Measurements from ENCODE around the gene GLOD4. TPM values are rescaled to one million over a fixed set of nuclear protein-coding genes. Genes with fewer than 3 reads are reported as not detected.
"Not testable (repeated sequence)": the region's sequence is repeated elsewhere in the genome, so short reads cannot be mapped to it uniquely, and the experiment has no call there.

GLOD4 gene, protein sequence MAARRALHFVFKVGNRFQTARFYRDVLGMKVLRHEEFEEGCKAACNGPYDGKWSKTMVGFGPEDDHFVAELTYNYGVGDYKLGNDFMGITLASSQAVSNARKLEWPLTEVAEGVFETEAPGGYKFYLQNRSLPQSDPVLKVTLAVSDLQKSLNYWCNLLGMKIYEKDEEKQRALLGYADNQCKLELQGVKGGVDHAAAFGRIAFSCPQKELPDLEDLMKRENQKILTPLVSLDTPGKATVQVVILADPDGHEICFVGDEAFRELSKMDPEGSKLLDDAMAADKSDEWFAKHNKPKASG
- total RNA-seq, result 10 to 100 TPM; 57.8 to 64.8 TPM

DNA sequence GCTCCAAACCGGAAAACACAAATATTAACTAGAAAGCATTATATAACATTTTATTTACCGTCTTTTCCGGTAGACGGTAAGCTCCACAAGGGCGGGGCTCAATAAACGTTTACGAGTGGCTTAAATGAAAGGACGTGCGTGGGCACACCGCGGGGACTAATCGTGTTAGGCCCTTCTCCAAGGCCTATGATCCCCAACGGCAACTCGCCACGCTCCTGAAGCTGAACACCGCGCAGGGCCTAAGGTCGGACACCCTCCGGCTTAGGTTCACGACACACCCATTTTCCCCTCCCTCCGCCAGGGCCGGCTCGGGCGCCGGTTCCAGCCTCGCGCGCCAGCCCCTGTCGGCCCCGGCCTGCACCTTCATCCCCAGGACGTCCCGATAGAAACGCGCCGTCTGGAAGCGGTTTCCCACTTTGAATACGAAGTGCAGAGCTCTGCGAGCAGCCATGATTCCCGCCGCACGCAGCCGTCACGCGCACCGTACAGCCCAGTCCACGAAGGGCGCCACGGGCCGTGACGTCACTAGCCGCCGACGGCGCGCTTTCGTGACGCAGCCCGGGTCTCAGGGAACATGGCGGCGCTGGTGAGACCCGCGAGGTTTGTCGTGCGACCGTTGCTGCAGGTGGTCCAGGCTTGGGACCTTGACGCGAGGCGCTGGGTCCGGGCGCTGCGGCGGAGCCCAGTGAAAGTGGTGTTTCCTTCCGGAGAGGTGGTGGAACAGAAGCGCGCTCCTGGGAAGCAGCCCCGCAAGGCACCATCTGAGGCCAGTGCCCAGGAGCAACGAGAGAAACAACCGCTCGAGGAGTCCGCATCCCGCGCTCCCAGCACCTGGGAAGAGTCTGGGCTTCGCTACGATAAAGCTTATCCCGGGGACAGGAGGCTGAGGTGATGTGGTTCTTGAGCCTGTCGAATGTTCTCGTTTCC lies at the start of gene GLOD4, which contains the start of gene MRM3:
TSS of gene GLOD4 (minus strand) at position 476 of the 927 bp plus-strand sequence. CDS start at position 451, 25 bp downstream.
TSS of gene MRM3 (plus strand) at position 549 of the 927 bp plus-strand sequence. CDS start at position 575, 26 bp downstream.
- Mint-ChIP-seq H3K36me3 (peaks cover 8% of the 10 kb centered on the region), H3K4me3 (peak within 1 kb of the TSS; percentile 95), H3K9me3 (no peaks in the 10 kb centered on the region), H3K27me3 (no peaks in the 10 kb centered on the region), H3K27ac (peak within 1 kb of the TSS; percentile 96), H3K4me1 (peaks cover 22% of the 10 kb centered on the region)
- DNase-seq (peak; percentile 99), ATAC-seq (ENCODE audit: low read depth) (peak; percentile 97)
- POLR2A ChIA-PET, result interaction anchor here (0.6 to 2.2 kb wide), 14 partner anchors 9 to 447 kb away, joined by 3 to 20 read pairs (median 4); partner anchors contain the start of genes GEMIN4, NXN, TIMM22 and VPS53

DNA sequence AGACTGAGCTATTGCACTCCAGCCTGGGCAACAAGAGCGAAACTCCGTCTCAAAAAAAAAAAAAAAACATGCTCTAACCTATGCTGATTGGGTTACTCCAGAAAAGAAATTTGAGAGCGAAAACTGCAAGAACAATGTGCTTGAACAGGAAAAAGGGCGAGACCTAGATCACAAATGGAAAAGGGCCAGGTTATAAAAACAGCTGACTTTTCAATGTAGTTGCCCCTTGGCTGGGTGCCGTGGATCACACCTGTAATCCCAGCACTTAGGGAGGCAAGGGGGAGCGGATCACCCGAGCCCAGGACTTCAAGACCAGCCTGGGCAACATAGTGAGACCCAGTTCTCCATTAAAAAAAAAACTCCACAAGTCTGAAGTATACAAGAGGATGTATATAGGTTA lies 48.9 kb upstream of the GLOD4 start:
- Mint-ChIP-seq H3K9me3 (peaks cover 2% of the 10 kb centered on the region), H3K27me3 (no peaks in the 10 kb centered on the region), H3K36me3 (no peaks in the 10 kb centered on the region), H3K27ac (no peak overlapping the region), H3K4me3 (no peak overlapping the region), H3K4me1 (no peaks in the 10 kb centered on the region)
- POLR2A ChIA-PET, result no interaction called here
- DNase-seq, result no peak
- no peak for ATAC-seq (ENCODE audit: low read depth)

DNA sequence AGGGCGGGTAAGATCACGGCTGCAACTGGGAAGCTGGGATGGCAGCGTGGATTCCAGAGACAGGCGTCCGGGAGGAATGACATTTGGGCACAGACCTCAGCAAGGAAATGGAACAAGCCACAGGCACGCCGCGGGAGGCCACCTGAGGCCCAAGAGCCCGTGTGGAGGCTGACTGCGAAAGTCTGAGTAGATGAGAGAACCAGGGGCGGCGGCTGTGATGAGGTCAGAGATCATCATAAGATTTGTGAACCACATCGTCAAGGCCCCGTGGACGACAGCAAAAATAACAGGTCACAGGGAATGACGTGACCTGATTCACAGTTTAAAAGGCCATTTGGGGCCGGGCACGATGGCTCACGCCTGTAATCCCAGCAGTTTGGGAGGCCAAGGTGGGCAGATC lies 48.3 kb upstream of the GLOD4 start:
- H3K4me3 Mint-ChIP-seq, result no peak overlapping the region
- no peaks in the 10 kb centered on the region for H3K4me1 Mint-ChIP-seq
- no peak overlapping the region for H3K27ac Mint-ChIP-seq
- POLR2A ChIA-PET, result no interaction called here
- H3K36me3 Mint-ChIP-seq, result no peaks in the 10 kb centered on the region
- H3K27me3 Mint-ChIP-seq, result no peaks in the 10 kb centered on the region
- ATAC-seq (ENCODE audit: low read depth), result no peak
- H3K9me3 Mint-ChIP-seq, result peaks cover 2% of the 10 kb centered on the region
- no peak for DNase-seq

- H3K27me3 Mint-ChIP-seq; H3K4me3 Mint-ChIP-seq; H3K36me3 Mint-ChIP-seq; H3K9me3 Mint-ChIP-seq; H3K4me1 Mint-ChIP-seq; POLR2A ChIA-PET; ATAC-seq (ENCODE audit: low read depth); DNase-seq; H3K27ac Mint-ChIP-seq: not testable (repeated sequence)
Observed at GRCh38 chr17:829614-830013, 47.5 kb upstream of the GLOD4 start.

DNA sequence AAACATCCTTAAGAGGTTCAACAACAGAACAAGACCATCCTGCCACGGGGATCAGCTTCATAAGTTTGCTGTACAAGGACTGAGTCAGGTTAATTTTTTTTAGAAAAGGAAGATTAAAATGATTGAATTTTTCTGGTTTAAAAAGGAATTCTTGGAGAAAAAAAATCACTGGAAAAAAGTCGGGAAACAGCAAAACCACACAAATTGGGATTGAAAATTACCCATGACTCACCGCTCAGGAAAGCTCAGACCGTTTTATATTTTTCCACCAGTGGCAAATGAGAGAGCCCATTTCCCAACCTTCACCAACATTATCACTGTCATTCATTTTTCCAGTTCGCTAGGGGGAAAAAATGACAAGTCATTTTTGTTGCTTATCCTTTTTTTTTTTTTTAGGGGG lies 46.7 kb upstream of the GLOD4 start:
- Mint-ChIP-seq H3K36me3 (no peaks in the 10 kb centered on the region), H3K4me1 (no peaks in the 10 kb centered on the region), H3K9me3 (peaks cover 2% of the 10 kb centered on the region), H3K27ac (no peak overlapping the region), H3K27me3 (no peaks in the 10 kb centered on the region), H3K4me3 (no peak overlapping the region)
- DNase-seq (no peak), ATAC-seq (ENCODE audit: low read depth) (no peak)
- POLR2A ChIA-PET, result no interaction called here

- no peaks in the 10 kb centered on the region for H3K27me3 Mint-ChIP-seq
- no peaks in the 10 kb centered on the region for H3K4me1 Mint-ChIP-seq
- DNase-seq (no peak), ATAC-seq (ENCODE audit: low read depth) (no peak)
- no peaks in the 10 kb centered on the region for H3K36me3 Mint-ChIP-seq
- POLR2A ChIA-PET, result no interaction called here
- peaks cover 2% of the 10 kb centered on the region for H3K9me3 Mint-ChIP-seq
- no peak overlapping the region for H3K4me3 Mint-ChIP-seq
- H3K27ac Mint-ChIP-seq, result no peak overlapping the region
Observed at GRCh38 chr17:826778-827177, 44.7 kb upstream of the GLOD4 start.

GRCh38 chr17:825216-825615 lies 43.1 kb upstream of the GLOD4 start:
- ATAC-seq (ENCODE audit: low read depth) (no peak), DNase-seq (no peak)
- Mint-ChIP-seq H3K9me3 (peaks cover 2% of the 10 kb centered on the region), H3K27me3 (no peaks in the 10 kb centered on the region), H3K27ac (no peak overlapping the region), H3K4me3 (no peak overlapping the region), H3K36me3 (no peaks in the 10 kb centered on the region), H3K4me1 (no peaks in the 10 kb centered on the region)
- POLR2A ChIA-PET, result no interaction called here

- no peak overlapping the region for H3K4me3 Mint-ChIP-seq
- no peaks in the 10 kb centered on the region for H3K27me3 Mint-ChIP-seq
- no peaks in the 10 kb centered on the region for H3K4me1 Mint-ChIP-seq
- DNase-seq (no peak), ATAC-seq (ENCODE audit: low read depth) (no peak)
- H3K27ac Mint-ChIP-seq, result no peak overlapping the region
- H3K9me3 Mint-ChIP-seq, result no peaks in the 10 kb centered on the region
- POLR2A ChIA-PET, result no interaction called here
- no peaks in the 10 kb centered on the region for H3K36me3 Mint-ChIP-seq
Observed at GRCh38 chr17:824378-824777, 42.3 kb upstream of the GLOD4 start.

- Mint-ChIP-seq H3K36me3 (no peaks in the 10 kb centered on the region), H3K27me3 (no peaks in the 10 kb centered on the region), H3K27ac (no peak overlapping the region), H3K9me3 (no peaks in the 10 kb centered on the region), H3K4me1 (no peaks in the 10 kb centered on the region), H3K4me3 (no peak overlapping the region)
- ATAC-seq (ENCODE audit: low read depth) (no peak), DNase-seq (no peak)
- POLR2A ChIA-PET, result no interaction called here
Observed at GRCh38 chr17:823501-823902, 41.4 kb upstream of the GLOD4 start.

DNA sequence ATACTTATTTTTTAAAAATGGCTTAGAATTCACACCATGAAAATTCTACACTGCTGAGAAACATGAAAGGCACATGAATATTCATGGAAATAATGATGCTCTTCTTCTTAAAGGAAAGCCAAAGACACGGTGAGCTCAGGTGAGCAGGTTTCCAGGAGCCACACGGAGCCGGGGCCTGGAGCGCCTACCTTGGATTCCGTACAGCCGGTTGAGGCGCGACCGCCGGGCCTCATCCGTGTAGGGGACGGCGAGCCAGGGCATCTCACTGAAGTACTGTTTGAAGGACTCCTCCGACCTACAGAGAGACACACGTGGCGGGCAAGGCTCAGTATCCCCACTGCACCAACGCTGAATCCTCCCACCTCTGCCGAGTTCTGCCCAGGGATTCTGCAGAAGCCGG lies 37.2 kb upstream of the GLOD4 start:
- H3K4me1 Mint-ChIP-seq, result no peaks in the 10 kb centered on the region
- no peaks in the 10 kb centered on the region for H3K9me3 Mint-ChIP-seq
- no peak overlapping the region for H3K4me3 Mint-ChIP-seq
- DNase-seq (no peak), ATAC-seq (ENCODE audit: low read depth) (no peak)
- no peak overlapping the region for H3K27ac Mint-ChIP-seq
- H3K36me3 Mint-ChIP-seq, result no peaks in the 10 kb centered on the region
- peaks cover 3% of the 10 kb centered on the region for H3K27me3 Mint-ChIP-seq
- POLR2A ChIA-PET, result no interaction called here

GRCh38 chr17:814371-814770 lies 32.3 kb upstream of the GLOD4 start:
- POLR2A ChIA-PET, result no interaction called here
- Mint-ChIP-seq H3K36me3 (no peaks in the 10 kb centered on the region), H3K4me1 (no peaks in the 10 kb centered on the region), H3K9me3 (peaks cover 4% of the 10 kb centered on the region), H3K4me3 (no peak overlapping the region), H3K27me3 (peaks cover 3% of the 10 kb centered on the region), H3K27ac (no peak overlapping the region)
- DNase-seq (no peak), ATAC-seq (ENCODE audit: low read depth) (no peak)

GRCh38 chr17:812638-813204 lies 30.6 kb upstream of the GLOD4 start:
- no peaks in the 10 kb centered on the region for H3K36me3 Mint-ChIP-seq
- no peak overlapping the region for H3K4me3 Mint-ChIP-seq
- H3K27ac Mint-ChIP-seq, result no peak overlapping the region
- DNase-seq (no peak), ATAC-seq (ENCODE audit: low read depth) (no peak)
- POLR2A ChIA-PET, result no interaction called here
- H3K27me3 Mint-ChIP-seq, result peaks cover under 1% of the 10 kb centered on the region
- peaks cover 4% of the 10 kb centered on the region for H3K9me3 Mint-ChIP-seq
- no peaks in the 10 kb centered on the region for H3K4me1 Mint-ChIP-seq

DNA sequence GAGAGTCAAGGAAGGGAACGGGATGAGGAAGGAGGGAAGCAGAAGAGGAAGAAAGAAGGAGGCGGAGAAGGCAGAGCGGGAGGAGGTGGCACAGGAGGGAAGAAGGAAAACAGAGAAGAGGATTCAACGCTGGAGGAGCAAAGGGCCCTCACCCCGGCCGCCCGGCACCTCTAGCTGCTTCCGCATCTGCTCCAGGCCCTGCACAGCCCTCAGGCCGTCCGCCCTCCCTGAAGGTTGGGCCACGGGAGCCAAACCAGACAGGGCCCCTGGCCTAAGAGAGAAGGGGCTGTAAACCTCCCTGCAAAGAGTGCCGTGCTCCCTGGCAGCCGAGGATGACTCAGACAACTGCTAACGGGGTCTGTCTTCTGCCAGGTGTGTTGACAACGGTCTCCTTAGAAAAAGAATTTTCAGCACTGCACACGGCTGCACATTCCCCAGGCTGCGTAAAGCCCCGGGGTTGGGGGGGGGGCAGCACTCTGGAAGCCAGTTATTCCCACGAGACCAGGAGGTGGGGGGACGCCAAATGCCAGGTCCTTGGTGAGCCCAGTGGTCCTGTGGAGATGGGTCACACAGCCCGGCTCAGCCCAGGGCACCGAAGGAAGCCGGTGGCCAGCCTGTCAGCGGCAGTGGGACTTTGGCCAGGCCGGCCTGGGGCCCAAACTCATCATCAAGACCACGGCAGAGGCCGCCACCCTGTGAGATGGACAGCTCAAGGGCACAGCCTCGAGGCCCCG lies 29.1 kb upstream of the GLOD4 start:
- H3K4me1 Mint-ChIP-seq, result no peaks in the 10 kb centered on the region
- H3K36me3 Mint-ChIP-seq, result no peaks in the 10 kb centered on the region
- H3K9me3 Mint-ChIP-seq, result peaks cover 4% of the 10 kb centered on the region
- POLR2A ChIA-PET, result no interaction called here
- no peak overlapping the region for H3K4me3 Mint-ChIP-seq
- no peak overlapping the region for H3K27ac Mint-ChIP-seq
- H3K27me3 Mint-ChIP-seq, result no peaks in the 10 kb centered on the region
- DNase-seq (no peak), ATAC-seq (ENCODE audit: low read depth) (no peak)

All from activated naive CD8-positive, alpha-beta T cell treated with anti-CD3 and anti-CD28 coated beads, Interleukin-2, amount 10 ng/mL, durations not matched to agents 7 days and 5 days (primary cell).